Measurements from ENCODE around the gene MMP23B.
"Not testable (repeated sequence)": the region's sequence is repeated elsewhere in the genome, so short reads cannot be mapped to it uniquely, and the experiment has no call there.

MMP23B gene

GRCh38 chr1:1671365-1672119 is 39.6 kb downstream of the MMP23B start:
- DNase-seq: no peak

GRCh38 chr1:1672181-1672965 is 40.4 kb downstream of the MMP23B start:
- DNase-seq: no peak

- not testable (repeated sequence) for DNase-seq
Observed at GRCh38 chr1:1674806-1675205, 42.8 kb downstream of the MMP23B start.

- not testable (repeated sequence) for DNase-seq
Observed at GRCh38 chr1:1675218-1675617, 43.2 kb downstream of the MMP23B start.

- not testable (repeated sequence) for DNase-seq
Observed at GRCh38 chr1:1676087-1676486, 44.1 kb downstream of the MMP23B start.

- no peak for DNase-seq
Observed at GRCh38 chr1:1677718-1678580, 46.0 kb downstream of the MMP23B start.

GRCh38 chr1:1678581-1679380 is 46.8 kb downstream of the MMP23B start:
- no peak for DNase-seq

- DNase-seq: no peak
Observed at GRCh38 chr1:1680031-1680911, 48.3 kb downstream of the MMP23B start.

- DNase-seq: no peak
Observed at GRCh38 chr1:1680912-1681273, 48.9 kb downstream of the MMP23B start.

- no peak for DNase-seq
Observed at GRCh38 chr1:1683104-1683905, 51.3 kb downstream of the MMP23B start.

Measured in T1000 (cell line).